ENCODE data around the gene VSTM1. TPM values are rescaled to one million over a fixed set of nuclear protein-coding genes. Genes with fewer than 3 reads are reported as not detected.

The VSTM1 gene
- total RNA-seq, 1 donor from 2014 or later = not detected

DNA sequence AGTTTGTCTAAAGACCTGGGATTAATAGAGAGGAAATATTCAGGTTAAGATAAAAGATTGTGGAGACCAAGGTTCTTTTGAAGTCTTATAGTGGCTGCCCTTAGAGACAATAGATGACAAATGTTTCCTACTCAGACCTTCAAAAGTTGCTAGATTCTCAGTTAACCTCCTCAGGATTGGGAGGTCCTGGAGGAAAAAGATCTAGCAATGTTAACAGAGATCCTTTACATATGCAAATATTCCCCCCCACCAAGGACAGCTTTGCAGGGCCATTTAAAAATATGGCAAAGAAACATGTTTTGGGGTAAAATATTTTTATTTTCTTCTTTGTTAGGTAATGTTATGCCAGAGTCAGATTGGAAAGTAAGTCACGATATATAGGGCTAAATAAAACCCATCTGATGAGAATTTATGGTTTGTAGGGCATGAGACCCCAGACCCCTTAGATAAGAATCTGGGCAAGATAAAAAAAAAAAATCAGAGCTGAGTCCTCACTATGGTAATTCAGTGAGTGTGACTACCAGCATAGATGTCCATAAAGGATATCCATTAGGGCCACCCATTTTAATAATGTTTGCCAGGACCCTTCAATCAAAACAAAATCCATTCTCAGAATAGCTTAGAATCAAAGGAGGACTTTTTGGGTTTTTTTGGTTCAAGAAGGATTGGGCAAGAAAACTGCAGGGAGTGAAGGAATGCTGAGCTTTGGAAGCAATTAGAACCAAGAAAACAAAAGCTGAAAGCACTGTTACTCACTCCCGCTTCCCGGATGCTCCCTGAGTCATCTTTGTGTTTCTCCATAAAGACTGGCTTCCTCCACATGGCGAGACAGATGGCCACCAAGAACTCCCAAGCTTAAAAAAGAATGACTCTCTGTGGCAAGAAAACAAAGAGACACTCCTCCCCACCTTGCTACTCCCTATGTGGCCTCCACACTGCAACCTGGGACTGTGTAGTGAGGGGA lies 28.2 kb downstream of the VSTM1 start:
- Histone ChIP-seq H3K9me3 (no peaks in the 10 kb centered on the region), H3K36me3 (no peaks in the 10 kb centered on the region), H3K4me3 (no peak overlapping the region), H3K27ac (no peak overlapping the region), H3K4me1 (no peaks in the 10 kb centered on the region), H3K27me3 (no peaks in the 10 kb centered on the region)
- intact Hi-C loops (cut with DNase I) = no loop called here
- TF ChIP-seq, protein P1, sequence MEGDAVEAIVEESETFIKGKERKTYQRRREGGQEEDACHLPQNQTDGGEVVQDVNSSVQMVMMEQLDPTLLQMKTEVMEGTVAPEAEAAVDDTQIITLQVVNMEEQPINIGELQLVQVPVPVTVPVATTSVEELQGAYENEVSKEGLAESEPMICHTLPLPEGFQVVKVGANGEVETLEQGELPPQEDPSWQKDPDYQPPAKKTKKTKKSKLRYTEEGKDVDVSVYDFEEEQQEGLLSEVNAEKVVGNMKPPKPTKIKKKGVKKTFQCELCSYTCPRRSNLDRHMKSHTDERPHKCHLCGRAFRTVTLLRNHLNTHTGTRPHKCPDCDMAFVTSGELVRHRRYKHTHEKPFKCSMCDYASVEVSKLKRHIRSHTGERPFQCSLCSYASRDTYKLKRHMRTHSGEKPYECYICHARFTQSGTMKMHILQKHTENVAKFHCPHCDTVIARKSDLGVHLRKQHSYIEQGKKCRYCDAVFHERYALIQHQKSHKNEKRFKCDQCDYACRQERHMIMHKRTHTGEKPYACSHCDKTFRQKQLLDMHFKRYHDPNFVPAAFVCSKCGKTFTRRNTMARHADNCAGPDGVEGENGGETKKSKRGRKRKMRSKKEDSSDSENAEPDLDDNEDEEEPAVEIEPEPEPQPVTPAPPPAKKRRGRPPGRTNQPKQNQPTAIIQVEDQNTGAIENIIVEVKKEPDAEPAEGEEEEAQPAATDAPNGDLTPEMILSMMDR (IDR thresholded peaks at IDR 0.05) = no peak
- no peak for DNase-seq (ENCODE audit: low spot score in 2 of 2)

DNA sequence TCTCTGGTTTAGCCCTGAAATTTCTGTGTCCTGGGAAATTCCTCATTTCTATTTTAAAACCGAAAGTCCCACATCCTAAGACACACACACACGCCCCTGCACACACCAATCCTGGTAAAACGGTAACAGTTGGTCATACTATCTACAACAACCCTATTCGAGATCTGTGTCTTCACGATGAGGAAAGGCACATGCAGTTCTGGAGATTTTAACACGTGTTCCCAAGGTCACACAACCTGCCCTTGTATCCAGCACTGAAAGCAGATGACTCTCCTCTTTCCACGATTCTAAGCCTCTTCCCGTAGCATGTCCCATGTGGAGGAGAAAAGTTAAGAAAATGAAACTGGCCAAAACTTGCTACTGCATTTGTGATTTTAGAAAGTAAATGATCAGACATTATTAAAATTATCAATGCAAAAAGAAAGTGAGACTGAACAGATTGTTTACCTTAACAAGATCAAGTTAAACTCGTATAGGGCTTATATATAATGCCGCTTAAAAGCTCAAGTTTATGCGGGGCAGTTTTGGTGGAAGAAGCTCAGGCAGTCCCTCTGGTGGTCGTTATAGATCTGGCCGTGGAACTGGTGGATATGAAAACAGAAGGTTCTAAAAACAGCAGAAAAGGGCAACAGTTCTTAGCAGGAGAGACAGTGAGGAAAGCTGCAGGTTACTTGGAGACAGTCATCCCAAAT lies 32.7 kb downstream of the VSTM1 start:
- no peak for DNase-seq (ENCODE audit: low spot score in 2 of 2)
- TF ChIP-seq, protein P1 (IDR thresholded peaks at IDR 0.05) = no peak
- no peaks in the 10 kb centered on the region for H3K27me3 ChIP-seq
- intact Hi-C loops (cut with DNase I) = no loop called here
- H3K4me3 ChIP-seq = no peak overlapping the region
- no peaks in the 10 kb centered on the region for H3K4me1 ChIP-seq
- no peak overlapping the region for H3K27ac ChIP-seq
- no peaks in the 10 kb centered on the region for H3K36me3 ChIP-seq
- no peaks in the 10 kb centered on the region for H3K9me3 ChIP-seq

DNA sequence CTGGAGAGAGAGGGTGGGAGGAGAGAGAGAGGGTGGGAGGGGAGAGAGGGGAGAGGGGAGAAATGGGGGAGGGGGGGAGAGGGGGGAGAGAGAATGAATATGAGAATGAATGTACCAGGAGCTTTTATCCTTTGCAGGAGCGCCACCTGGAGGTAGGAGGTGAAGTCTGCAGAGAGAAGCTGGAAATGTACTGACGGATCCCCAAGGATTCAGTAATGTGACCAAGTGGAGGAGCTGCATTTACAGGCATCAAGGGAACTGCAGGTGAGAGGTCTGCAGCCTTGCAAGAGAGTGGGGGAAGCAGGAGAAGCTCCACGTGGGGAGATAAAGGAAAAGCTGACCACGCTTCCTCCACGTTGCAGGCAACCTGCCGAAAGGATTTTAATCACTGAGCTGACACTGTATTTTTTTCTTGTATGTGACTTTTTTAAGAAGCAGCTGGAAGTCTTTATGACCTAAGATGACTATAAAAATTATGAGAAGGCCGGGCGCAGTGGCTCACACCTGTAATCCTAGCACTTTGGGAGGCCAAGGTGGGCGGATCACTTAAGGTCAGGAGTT lies 33.7 kb downstream of the VSTM1 start:
- DNase-seq (ENCODE audit: low spot score in 2 of 2) = peak in 1 of 2 donors; percentile 70
- Histone ChIP-seq H3K27ac (no peak overlapping the region), H3K27me3 (no peaks in the 10 kb centered on the region), H3K9me3 (no peaks in the 10 kb centered on the region), H3K4me3 (no peak overlapping the region), H3K4me1 (no peaks in the 10 kb centered on the region), H3K36me3 (no peaks in the 10 kb centered on the region)
- TF ChIP-seq, protein P1 (IDR thresholded peaks at IDR 0.05) = peak in 2 of 3 experiments; percentile 19 to 44
- intact Hi-C loops (cut with DNase I) = loop anchor here (5.0 to 10.0 kb wide), 2 partner anchors 238 to 835 kb away; partner anchors contain the start of gene ZNF665

DNA sequence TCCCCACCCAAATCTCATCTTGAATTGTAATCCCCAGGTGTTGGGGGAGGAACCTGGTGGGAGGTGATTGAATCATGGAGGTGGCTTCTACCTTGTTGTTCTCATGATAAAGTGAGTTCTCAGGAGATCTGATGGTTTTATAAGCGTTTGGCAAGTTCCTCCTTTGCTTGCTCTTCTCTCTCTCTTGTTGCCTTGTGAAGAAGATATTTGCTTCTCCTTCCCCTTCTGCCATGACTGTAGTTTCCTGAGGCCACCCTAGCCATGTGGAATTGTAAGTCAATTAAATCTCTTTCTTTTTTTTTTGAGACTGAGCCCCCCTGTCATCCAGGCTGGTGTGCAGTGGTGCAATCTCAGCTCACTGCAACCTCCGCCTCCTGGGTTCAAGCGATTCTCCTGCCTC lies 34.4 kb downstream of the VSTM1 start:
- intact Hi-C loops (cut with DNase I) = loop anchor here (5.0 to 10.0 kb wide), 2 partner anchors 237 to 834 kb away; partner anchors contain the start of gene ZNF665
- Histone ChIP-seq H3K4me1 (no peaks in the 10 kb centered on the region), H3K27ac (no peak overlapping the region), H3K27me3 (no peaks in the 10 kb centered on the region), H3K36me3 (no peaks in the 10 kb centered on the region), H3K4me3 (no peak overlapping the region), H3K9me3 (no peaks in the 10 kb centered on the region)
- no peak for DNase-seq (ENCODE audit: low spot score in 2 of 2)
- TF ChIP-seq, protein P1 (IDR thresholded peaks at IDR 0.05) = no peak

DNA sequence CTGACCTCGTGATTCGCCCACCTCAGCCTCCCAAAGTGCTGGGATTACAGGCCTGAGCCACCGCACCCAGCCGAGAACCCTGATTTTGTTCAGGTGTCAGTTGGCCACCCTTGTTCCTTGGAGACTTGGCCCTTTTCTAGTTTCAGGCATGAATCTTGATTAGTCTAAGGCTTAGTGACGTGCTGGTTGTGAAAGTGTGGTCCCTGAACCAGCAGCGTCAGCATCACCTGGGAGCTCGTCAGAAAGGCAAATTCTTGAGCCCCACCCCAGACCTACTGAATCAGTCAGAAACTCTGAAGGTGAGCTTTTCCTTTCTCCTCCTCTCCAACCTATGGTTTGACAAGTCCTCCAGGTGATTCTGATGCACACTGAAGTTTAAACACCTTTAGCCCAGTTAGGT lies 37.0 kb downstream of the VSTM1 start:
- Histone ChIP-seq H3K27ac (no peak overlapping the region), H3K4me1 (no peaks in the 10 kb centered on the region), H3K4me3 (no peak overlapping the region), H3K9me3 (no peaks in the 10 kb centered on the region), H3K36me3 (no peaks in the 10 kb centered on the region), H3K27me3 (no peaks in the 10 kb centered on the region)
- no peak for DNase-seq (ENCODE audit: low spot score in 2 of 2)
- TF ChIP-seq, protein P1 (IDR thresholded peaks at IDR 0.05) = no peak
- intact Hi-C loops (cut with DNase I) = loop anchor here (5.0 to 10.0 kb wide), 2 partner anchors 234 to 832 kb away; partner anchors contain the start of gene ZNF665

Measured in ascending aorta (tissue), 2 donors.